GM21576 (cell line): ENCODE measurements around the gene HERPUD2.
"Not testable (repeated sequence)": the region's sequence is repeated elsewhere in the genome, so short reads cannot be mapped to it uniquely, and the experiment has no call there.

Experiments used
- ATAC-seq: cut with Tn5 transposase; IDR thresholded peaks from one replicate; pipeline ENCODE4 v1.9.1; 2021; ENCODE audit warnings: mild to moderate bottlenecking, moderate library complexity; ENCODE audit not compliant: unreplicated experiment

HERPUD2 gene

GRCh38 chr7:35714862-35715261 lies 19.9 kb upstream of the HERPUD2 start:
- no peak for ATAC-seq

DNA sequence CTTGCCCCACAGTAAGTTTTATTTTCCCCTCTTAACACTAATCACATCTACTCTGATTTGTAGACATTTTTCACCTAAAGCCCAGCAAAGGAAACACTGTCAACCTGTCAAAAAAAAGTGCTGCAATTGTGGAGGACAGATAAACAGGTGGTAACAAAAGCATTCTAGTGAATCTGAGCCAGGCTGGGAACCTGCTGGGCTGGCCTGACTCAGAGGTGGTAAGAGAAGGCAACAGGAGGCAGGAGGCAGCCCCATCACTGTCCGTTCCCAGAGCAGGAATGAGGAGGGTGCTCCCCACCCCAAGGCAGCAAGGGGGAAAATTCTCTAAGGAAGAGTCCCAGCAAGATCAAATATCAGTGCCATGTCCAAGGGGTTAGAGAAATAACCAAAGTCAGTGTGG lies 19.5 kb upstream of the HERPUD2 start:
- no peak for ATAC-seq

DNA sequence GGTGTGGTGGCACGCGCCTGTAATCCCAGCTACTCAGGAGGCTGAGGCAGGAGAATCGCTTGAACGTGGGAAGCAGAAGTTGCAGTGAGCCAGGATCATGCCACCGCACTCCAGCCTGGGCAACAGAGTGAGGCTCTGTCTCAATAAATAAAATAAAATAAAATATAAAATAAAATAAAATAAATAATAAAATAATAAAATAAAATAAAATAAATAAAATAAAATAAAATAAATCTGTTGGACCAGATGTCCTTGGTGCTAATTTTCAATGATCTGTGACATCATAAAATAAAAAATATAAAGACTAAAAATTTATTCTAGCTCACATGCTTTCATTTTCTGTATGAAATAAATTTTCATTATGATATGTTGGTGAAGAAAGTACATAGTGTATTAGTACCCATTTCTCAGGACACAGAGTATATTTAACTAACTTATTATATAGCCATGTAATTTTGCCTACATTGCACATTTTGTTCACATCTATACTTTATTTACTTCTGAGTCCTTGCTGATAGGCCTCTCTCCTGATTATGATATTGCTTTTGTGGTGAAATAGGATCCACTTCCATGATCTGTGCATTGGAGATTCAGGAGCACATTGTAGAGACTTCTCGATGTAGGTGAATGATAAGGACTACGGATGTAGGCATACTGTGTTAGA lies 17.8 kb upstream of the HERPUD2 start:
- no peak for ATAC-seq

DNA sequence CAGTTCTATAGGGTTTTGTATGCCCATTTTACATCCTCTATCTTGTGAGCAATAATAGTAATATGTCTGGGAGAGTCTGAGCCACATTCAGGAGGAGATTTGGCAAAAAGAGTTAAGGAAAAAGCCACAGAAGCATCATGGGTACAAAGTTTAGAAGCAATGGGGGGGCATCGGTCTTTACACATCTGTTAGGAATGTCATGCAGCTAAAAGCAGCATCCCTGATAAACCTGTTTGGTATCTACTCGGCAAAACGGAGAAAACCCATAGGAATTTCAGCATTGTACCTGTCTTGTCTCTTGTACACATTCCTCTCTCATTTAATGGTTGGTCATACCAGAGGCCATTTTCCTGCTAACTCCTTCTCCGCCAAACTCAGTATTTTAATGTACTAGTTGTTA lies 12.5 kb upstream of the HERPUD2 start:
- ATAC-seq = no peak

DNA sequence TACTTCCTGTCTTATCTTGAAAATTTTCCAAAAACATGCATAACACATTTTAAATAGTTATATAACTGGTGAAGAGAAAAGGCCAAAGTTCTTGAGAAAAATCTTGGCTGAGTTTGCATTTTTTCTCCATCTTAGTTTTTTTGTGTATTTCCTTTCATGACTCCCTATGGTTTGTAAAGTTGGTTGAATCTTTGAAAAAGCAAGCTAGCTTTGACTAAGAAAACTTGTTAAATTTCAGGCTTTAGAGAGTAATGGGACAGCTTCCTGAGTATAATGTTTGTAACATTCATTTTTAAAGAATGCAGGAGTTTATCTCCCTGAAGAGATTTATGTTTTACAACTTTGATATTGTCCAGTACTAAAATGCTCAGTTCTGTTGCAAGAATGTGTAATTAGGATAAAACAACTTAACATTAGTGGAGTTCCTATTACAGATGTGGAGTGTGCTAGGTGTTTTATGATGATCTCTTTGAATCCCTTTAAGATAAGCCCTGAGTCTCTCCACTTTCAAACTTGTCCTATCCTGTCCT lies 11.1 kb upstream of the HERPUD2 start:
- no peak for ATAC-seq

DNA sequence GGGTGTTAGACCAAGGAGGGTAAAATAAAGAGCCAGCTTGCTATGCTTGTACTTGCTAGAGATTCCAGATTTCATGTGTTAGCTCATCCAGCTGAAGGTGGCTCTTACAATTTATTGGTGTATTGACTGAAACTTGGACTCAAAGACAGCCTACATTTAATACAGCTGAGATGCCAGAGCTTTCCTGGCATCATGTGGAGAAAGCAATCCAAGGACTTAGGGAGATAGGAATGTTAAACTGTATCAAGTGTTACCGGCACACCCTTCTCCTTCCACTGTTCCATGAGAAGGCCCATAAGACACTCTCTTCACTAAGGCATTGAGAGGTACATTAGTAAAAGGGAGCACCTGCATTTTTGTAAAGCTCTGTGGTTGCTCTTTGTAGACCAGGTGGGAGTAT lies 9.3 kb upstream of the HERPUD2 start:
- ATAC-seq = no peak

DNA sequence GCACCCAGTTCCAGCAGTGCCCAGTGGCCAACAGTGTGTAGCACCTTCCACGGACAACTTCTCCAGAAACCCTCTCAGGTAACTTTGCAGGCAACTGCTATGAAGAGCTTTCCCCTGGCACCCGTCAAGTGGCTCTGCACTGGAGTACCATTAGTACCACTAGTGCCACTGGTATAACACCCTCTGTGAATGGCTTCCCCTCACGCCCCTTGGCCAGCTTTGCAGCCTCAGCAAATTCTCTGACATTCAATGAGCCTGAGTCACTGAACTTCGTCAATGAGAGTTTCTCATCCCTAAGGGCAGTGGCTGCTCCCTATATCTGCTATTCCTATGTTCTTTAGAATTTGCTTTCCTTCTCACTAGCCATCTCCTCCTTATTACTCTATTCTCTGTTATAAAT lies 7.6 kb upstream of the HERPUD2 start:
- no peak for ATAC-seq

DNA sequence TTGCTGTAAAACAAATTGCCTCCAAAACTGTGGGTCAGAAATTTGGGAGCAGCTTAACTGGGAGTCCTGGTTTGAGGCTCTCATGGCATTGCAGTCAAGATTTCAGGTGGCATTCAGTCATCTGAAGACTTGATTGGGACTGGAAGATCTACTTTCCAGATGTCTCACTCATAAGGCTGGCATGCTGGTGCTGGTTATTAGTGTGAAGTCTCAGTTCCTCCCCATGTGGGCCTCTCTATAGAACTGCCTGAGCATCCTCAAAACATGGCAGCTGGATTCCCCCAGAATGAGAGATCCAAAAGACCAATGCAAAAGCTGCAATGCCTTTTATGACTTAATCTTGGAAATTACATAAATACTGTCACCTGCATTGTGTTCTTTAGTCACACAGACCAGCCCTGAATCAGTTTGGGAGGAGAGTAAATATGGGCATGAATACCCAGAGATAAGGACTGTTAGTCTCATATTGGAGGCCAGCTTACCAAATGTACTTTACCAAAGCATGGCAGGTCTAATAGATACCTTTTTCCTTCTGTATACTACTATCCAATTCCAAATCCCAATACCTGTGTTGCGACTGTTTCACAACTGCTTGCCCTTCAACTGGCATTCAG lies 6.5 kb upstream of the HERPUD2 start:
- ATAC-seq = peak; percentile 64

- ATAC-seq = no peak
Observed at GRCh38 chr7:35700865-35701264, 5.9 kb upstream of the HERPUD2 start.

GRCh38 chr7:35700333-35700732 lies 5.4 kb upstream of the HERPUD2 start:
- ATAC-seq = no peak

GRCh38 chr7:35699796-35700305 lies 4.9 kb upstream of the HERPUD2 start:
- no peak for ATAC-seq

GRCh38 chr7:35698382-35698781 lies 3.4 kb upstream of the HERPUD2 start:
- ATAC-seq = not testable (repeated sequence)

GRCh38 chr7:35697414-35698175 lies 2.7 kb upstream of the HERPUD2 start:
- ATAC-seq = no peak

- ATAC-seq = no peak
Observed at GRCh38 chr7:35695987-35696386, 1.1 kb upstream of the HERPUD2 start.

DNA sequence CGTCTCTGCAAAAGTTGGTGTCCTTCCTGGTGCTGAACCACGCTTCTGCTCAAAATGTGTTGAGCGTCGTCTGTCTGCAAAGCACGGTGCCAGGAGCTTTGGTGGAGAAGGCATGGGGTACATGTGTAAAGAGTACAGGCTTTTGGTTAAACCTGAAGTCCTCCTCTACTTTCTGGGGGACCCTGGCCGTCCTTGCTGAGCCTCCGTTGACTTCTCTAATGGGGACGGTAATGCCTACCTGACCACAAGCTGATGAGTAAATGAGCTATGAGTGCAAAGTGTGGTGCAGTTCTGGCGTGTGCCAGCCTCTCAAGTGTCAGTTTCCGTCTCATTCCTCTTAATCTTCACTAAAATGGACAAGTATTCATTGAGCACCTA lies 527 bp upstream of the HERPUD2 start:
- peak; percentile 2 for ATAC-seq

DNA sequence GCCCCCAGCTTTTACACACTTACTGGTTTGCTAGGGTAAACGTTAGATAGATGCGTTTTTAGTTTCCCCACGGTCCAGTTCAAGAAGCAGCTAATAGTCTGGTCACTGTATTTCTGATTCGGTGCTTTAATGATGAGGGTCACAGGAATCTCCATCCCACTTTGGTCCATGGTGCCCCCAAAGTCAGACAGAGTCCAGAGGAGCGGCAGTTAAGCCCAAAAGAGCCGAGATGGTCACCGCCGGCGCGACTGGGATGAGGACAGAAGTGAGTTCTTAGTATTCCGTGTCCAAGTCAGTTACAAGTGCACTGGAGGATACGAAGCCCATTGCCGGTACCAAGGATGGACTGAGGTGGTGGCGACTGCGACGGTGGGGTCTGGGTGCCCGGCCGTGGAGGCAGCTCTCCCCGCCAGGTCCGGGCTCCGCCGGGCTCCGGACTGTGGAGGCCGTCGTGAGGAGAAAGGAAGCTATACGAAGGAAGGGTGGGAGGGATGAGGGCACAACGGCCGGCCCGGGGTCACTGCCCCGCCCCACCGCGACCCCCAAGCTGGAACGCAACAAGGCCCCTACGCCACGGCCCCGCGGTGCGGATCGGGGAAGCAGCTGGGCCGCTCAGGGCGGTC lies 663 bp downstream of the HERPUD2 start:
- peak; percentile 10 for ATAC-seq

DNA sequence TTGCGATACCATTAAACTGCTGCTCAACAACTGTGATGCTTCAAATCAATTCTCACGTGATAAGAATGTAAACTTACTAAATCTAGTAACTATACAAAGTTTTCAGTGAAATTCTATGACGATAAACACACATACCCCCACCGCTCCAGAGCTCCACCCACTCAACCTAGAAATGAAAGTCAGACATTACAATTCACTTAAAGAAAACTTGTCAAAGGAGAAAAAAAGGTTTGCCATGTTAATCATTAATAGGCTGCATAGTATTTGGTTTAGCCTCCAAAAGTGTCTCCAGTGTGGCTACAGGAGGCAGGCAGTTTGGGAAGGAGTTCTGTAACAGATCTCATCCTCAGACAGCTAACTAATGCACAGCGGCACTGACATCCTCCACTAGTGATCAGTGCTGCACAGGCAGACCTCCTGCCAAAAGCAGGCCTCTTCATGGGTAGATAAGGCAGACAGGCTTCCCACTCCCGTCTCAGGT lies 3.1 kb downstream of the HERPUD2 start:
- ATAC-seq = no peak

GRCh38 chr7:35691366-35691765 lies 3.6 kb downstream of the HERPUD2 start:
- ATAC-seq = no peak

GRCh38 chr7:35690614-35691013 lies 4.3 kb downstream of the HERPUD2 start:
- ATAC-seq = not testable (repeated sequence)

GRCh38 chr7:35685781-35686180 lies 9.2 kb downstream of the HERPUD2 start:
- ATAC-seq = no peak
